Activated CD4-positive, alpha-beta T cell treated with anti-CD3 and anti-CD28 coated beads, Interleukin-2, amount 10 ng/mL, durations not matched to agents 24 days and 14 days (primary cell): ENCODE results near the gene MACROH2A1. TPM values are rescaled to one million over a fixed set of nuclear protein-coding genes. Genes with fewer than 3 reads are reported as not detected.

Source experiments
- DNase-seq: peaks from one replicate; pipeline ENCODE4 v3.0.0; 2022
- H3K27ac Mint-ChIP-seq: one replicate; pipeline ENCODE4 v1.8.0; 2022; ENCODE audit warnings: mild to moderate bottlenecking, mixed read lengths
- H3K27me3 Mint-ChIP-seq: one replicate; pipeline ENCODE4 v1.8.0; 2022; ENCODE audit warnings: mixed read lengths
- H3K36me3 Mint-ChIP-seq: one replicate; pipeline ENCODE4 v1.8.0; 2022; ENCODE audit warnings: low read depth, mild to moderate bottlenecking, mixed read lengths
- H3K4me1 Mint-ChIP-seq: one replicate; pipeline ENCODE4 v1.8.0; 2021; ENCODE audit warnings: mixed read lengths
- H3K4me3 Mint-ChIP-seq: one replicate; pipeline ENCODE4 v1.8.0; 2022; ENCODE audit warnings: mild to moderate bottlenecking, moderate library complexity, mixed read lengths
- H3K9me3 Mint-ChIP-seq: one replicate; pipeline ENCODE4 v1.8.0; 2021; ENCODE audit warnings: mixed read lengths
- intact Hi-C: fragments of 100-400 bp; cut with micrococcal nuclease; formaldehyde crosslinking; loops from one replicate; pipeline ENCODE4 v1.15.1; 2023
- total RNA-seq: library from RNA; stranded (reverse); gene quantifications from 2 replicates; pipeline ENCODE4 v1.2.3, GENCODE V29; 2022

MACROH2A1 gene
- total RNA-seq, 1 donor from 2014 or later = 282 TPM

- Mint-ChIP-seq H3K27me3 (no peaks in the 10 kb centered on the region), H3K4me1 (peaks cover 51% of the 10 kb centered on the region), H3K9me3 (no peaks in the 10 kb centered on the region), H3K36me3 (peaks cover 23% of the 10 kb centered on the region), H3K27ac (peak overlapping the region; percentile 91), H3K4me3 (peak overlapping the region; percentile 89)
- intact Hi-C loops = loop anchor here (5.0 kb wide), 1 partner anchor 36 kb away; no protein-coding TSS in a partner anchor
- DNase-seq = peak; percentile 86
Observed at GRCh38 chr5:135398160-135398854, 724 bp downstream of the MACROH2A1 start.

GRCh38 chr5:135397084-135397483 lies 1.9 kb downstream of the MACROH2A1 start:
- Mint-ChIP-seq H3K9me3 (no peaks in the 10 kb centered on the region), H3K27me3 (no peaks in the 10 kb centered on the region), H3K4me1 (peaks cover 63% of the 10 kb centered on the region), H3K4me3 (peak overlapping the region; percentile 89), H3K27ac (peak overlapping the region; percentile 61), H3K36me3 (peaks cover 34% of the 10 kb centered on the region)
- DNase-seq = peak; percentile 46
- intact Hi-C loops = loop anchor here (5.0 kb wide), 1 partner anchor 35 kb away; no protein-coding TSS in a partner anchor

- Mint-ChIP-seq H3K27me3 (no peaks in the 10 kb centered on the region), H3K4me1 (peaks cover 68% of the 10 kb centered on the region), H3K36me3 (peaks cover 39% of the 10 kb centered on the region), H3K4me3 (no peak overlapping the region), H3K9me3 (no peaks in the 10 kb centered on the region), H3K27ac (no peak overlapping the region)
- intact Hi-C loops = loop anchor here (5.0 kb wide), 1 partner anchor 34 kb away; no protein-coding TSS in a partner anchor
- DNase-seq = peak; percentile 55
Observed at GRCh38 chr5:135396459-135397055, 2.5 kb downstream of the MACROH2A1 start.

GRCh38 chr5:135395866-135396265 lies 3.2 kb downstream of the MACROH2A1 start:
- Mint-ChIP-seq H3K9me3 (no peaks in the 10 kb centered on the region), H3K27me3 (no peaks in the 10 kb centered on the region), H3K36me3 (peaks cover 39% of the 10 kb centered on the region), H3K27ac (peak overlapping the region; percentile 0), H3K4me1 (peaks cover 71% of the 10 kb centered on the region), H3K4me3 (no peak overlapping the region)
- intact Hi-C loops = loop anchor here (5.0 kb wide), 1 partner anchor 34 kb away; no protein-coding TSS in a partner anchor
- no peak for DNase-seq

GRCh38 chr5:135395451-135395850 lies 3.6 kb downstream of the MACROH2A1 start:
- intact Hi-C loops = loop anchor here (5.0 kb wide), 1 partner anchor 33 kb away; no protein-coding TSS in a partner anchor
- H3K4me3 Mint-ChIP-seq = no peak overlapping the region
- H3K27me3 Mint-ChIP-seq = no peaks in the 10 kb centered on the region
- H3K27ac Mint-ChIP-seq = peak overlapping the region; percentile 0
- no peak for DNase-seq
- H3K36me3 Mint-ChIP-seq = peaks cover 39% of the 10 kb centered on the region
- peaks cover 71% of the 10 kb centered on the region for H3K4me1 Mint-ChIP-seq
- H3K9me3 Mint-ChIP-seq = no peaks in the 10 kb centered on the region

GRCh38 chr5:135394095-135394494 lies 4.9 kb downstream of the MACROH2A1 start:
- H3K27ac Mint-ChIP-seq = peak overlapping the region; percentile 11
- peaks cover 44% of the 10 kb centered on the region for H3K36me3 Mint-ChIP-seq
- intact Hi-C loops = no loop called here

GRCh38 chr5:135393691-135394090 lies 5.3 kb downstream of the MACROH2A1 start:
- no peak for DNase-seq
- intact Hi-C loops = no loop called here
- Mint-ChIP-seq H3K9me3 (no peaks in the 10 kb centered on the region), H3K36me3 (peaks cover 44% of the 10 kb centered on the region), H3K4me1 (peaks cover 74% of the 10 kb centered on the region), H3K4me3 (no peak overlapping the region), H3K27me3 (no peaks in the 10 kb centered on the region), H3K27ac (no peak overlapping the region)

More at GRCh38 chr5:135394095-135394494, 4.9 kb downstream of the MACROH2A1 start:
- H3K27me3 Mint-ChIP-seq = no peaks in the 10 kb centered on the region
- no peaks in the 10 kb centered on the region for H3K9me3 Mint-ChIP-seq
- H3K4me3 Mint-ChIP-seq = no peak overlapping the region
- DNase-seq = no peak
- peaks cover 74% of the 10 kb centered on the region for H3K4me1 Mint-ChIP-seq

GRCh38 chr5:135393229-135393628 lies 5.8 kb downstream of the MACROH2A1 start:
- H3K36me3 Mint-ChIP-seq = peaks cover 48% of the 10 kb centered on the region
- H3K27ac Mint-ChIP-seq = peak overlapping the region; percentile 44
- H3K27me3 Mint-ChIP-seq = no peaks in the 10 kb centered on the region
- DNase-seq = no peak
- no peak overlapping the region for H3K4me3 Mint-ChIP-seq
- intact Hi-C loops = no loop called here
- peaks cover 76% of the 10 kb centered on the region for H3K4me1 Mint-ChIP-seq
- H3K9me3 Mint-ChIP-seq = no peaks in the 10 kb centered on the region

GRCh38 chr5:135392256-135392655 lies 6.8 kb downstream of the MACROH2A1 start:
- H3K9me3 Mint-ChIP-seq = no peaks in the 10 kb centered on the region
- no peaks in the 10 kb centered on the region for H3K27me3 Mint-ChIP-seq
- no peak overlapping the region for H3K4me3 Mint-ChIP-seq
- peak; percentile 60 for DNase-seq
- intact Hi-C loops = no loop called here
- H3K36me3 Mint-ChIP-seq = peaks cover 50% of the 10 kb centered on the region
- peaks cover 74% of the 10 kb centered on the region for H3K4me1 Mint-ChIP-seq
- peak overlapping the region; percentile 49 for H3K27ac Mint-ChIP-seq

- Mint-ChIP-seq H3K4me3 (no peak overlapping the region), H3K27ac (peak overlapping the region; percentile 49), H3K4me1 (peaks cover 73% of the 10 kb centered on the region), H3K27me3 (no peaks in the 10 kb centered on the region), H3K36me3 (peaks cover 50% of the 10 kb centered on the region), H3K9me3 (no peaks in the 10 kb centered on the region)
- intact Hi-C loops = no loop called here
- peak; percentile 60 for DNase-seq
Observed at GRCh38 chr5:135391869-135392255, 7.2 kb downstream of the MACROH2A1 start.

- intact Hi-C loops = no loop called here
- no peak overlapping the region for H3K4me3 Mint-ChIP-seq
- peak overlapping the region; percentile 49 for H3K27ac Mint-ChIP-seq
- H3K4me1 Mint-ChIP-seq = peaks cover 73% of the 10 kb centered on the region
- DNase-seq = no peak
- H3K27me3 Mint-ChIP-seq = no peaks in the 10 kb centered on the region
- H3K36me3 Mint-ChIP-seq = peaks cover 54% of the 10 kb centered on the region
- H3K9me3 Mint-ChIP-seq = no peaks in the 10 kb centered on the region
Observed at GRCh38 chr5:135391116-135391868, 7.7 kb downstream of the MACROH2A1 start.

- peaks cover 58% of the 10 kb centered on the region for H3K36me3 Mint-ChIP-seq
- no peaks in the 10 kb centered on the region for H3K9me3 Mint-ChIP-seq
- intact Hi-C loops = no loop called here
- peaks cover 64% of the 10 kb centered on the region for H3K4me1 Mint-ChIP-seq
- no peaks in the 10 kb centered on the region for H3K27me3 Mint-ChIP-seq
- no peak overlapping the region for H3K4me3 Mint-ChIP-seq
- H3K27ac Mint-ChIP-seq = no peak overlapping the region
- DNase-seq = no peak
Observed at GRCh38 chr5:135388860-135389435, 10.1 kb downstream of the MACROH2A1 start.

- H3K27ac Mint-ChIP-seq = no peak overlapping the region
Observed at GRCh38 chr5:135387629-135387960, 11.4 kb downstream of the MACROH2A1 start.

More at GRCh38 chr5:135387629-135387960, 11.4 kb downstream of the MACROH2A1 start:
- no peak for DNase-seq
- Mint-ChIP-seq H3K4me1 (peaks cover 57% of the 10 kb centered on the region), H3K4me3 (no peak overlapping the region), H3K9me3 (no peaks in the 10 kb centered on the region), H3K27me3 (no peaks in the 10 kb centered on the region), H3K36me3 (peaks cover 62% of the 10 kb centered on the region)
- intact Hi-C loops = no loop called here
